ENCODE data around the gene CASP4. TPM values are rescaled to one million over a fixed set of nuclear protein-coding genes. Genes with fewer than 3 reads are reported as not detected.
"Not testable (repeated sequence)": the region's sequence is repeated elsewhere in the genome, so short reads cannot be mapped to it uniquely, and the experiment has no call there.

The CASP4 gene
- total RNA-seq, 4 donors from 2014 or later: 21.3 to 107 (median 23.2) TPM

DNA sequence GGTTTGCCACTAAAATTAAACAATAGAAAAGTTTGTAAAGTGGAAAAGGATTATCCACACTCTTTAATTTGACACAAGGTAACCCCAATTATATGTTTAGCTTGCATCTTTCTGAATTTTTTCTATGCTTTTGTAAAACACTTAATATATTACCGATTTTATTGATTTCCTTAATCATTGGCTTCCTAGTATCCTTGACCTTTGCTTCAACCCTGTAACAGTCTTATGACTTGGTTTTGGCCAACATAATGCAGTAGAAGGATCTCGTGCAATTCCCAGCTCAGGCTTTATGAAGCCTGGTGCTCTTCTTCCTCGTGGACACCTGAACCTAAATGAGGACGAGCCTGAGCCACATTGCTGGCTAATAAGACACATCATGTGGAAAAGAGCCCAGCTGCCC is 23.6 kb upstream of the CASP4 start:
- no peak for DNase-seq (ENCODE audit: extremely low spot score)
- Histone ChIP-seq H3K4me1 (no peaks in the 10 kb centered on the region), H3K4me3 (no peak overlapping the region), H3K27ac (replicated peaks in 1 of 4) (no peak overlapping the region), H3K27me3 (no peaks in the 10 kb centered on the region), H3K9me3 (peaks cover 0 to 9% (median 0%) of the 10 kb centered on the region in 4 donors), H3K36me3 (no peaks in the 10 kb centered on the region)
- 94% methylated on average over 4 of the region's 4 CpGs for WGBS
- intact Hi-C loops (cut with DNase I): no loop called here
- no peak for TF ChIP-seq EP300 (IDR thresholded peaks at IDR 0.05)
- TF ChIP-seq POLR2AphosphoS5 (IDR thresholded peaks at IDR 0.05): no peak
- no peak for TF ChIP-seq POLR2A (IDR thresholded peaks at IDR 0.05; ENCODE audit: low read depth)
- TF ChIP-seq, protein P1, sequence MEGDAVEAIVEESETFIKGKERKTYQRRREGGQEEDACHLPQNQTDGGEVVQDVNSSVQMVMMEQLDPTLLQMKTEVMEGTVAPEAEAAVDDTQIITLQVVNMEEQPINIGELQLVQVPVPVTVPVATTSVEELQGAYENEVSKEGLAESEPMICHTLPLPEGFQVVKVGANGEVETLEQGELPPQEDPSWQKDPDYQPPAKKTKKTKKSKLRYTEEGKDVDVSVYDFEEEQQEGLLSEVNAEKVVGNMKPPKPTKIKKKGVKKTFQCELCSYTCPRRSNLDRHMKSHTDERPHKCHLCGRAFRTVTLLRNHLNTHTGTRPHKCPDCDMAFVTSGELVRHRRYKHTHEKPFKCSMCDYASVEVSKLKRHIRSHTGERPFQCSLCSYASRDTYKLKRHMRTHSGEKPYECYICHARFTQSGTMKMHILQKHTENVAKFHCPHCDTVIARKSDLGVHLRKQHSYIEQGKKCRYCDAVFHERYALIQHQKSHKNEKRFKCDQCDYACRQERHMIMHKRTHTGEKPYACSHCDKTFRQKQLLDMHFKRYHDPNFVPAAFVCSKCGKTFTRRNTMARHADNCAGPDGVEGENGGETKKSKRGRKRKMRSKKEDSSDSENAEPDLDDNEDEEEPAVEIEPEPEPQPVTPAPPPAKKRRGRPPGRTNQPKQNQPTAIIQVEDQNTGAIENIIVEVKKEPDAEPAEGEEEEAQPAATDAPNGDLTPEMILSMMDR (IDR thresholded peaks at IDR 0.05): no peak

DNA sequence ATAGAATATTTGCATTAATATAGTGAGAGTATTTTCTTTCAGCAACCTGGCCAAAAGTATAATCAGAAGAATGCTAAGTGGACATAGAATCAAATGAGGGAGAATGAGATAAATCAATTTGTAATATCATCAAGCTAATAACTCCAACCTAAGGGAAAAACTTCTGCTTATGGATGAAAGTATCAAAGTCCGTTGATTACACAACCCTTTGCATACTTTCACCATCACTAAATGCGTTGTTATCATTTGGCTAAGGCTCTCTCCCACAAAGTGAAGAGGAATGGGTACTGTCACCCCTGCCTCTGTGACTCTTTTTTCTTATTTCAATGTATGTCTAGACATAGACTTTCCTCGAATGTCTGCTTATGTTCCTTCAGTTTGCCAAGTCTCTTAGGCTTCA is 16.4 kb upstream of the CASP4 start:
- Histone ChIP-seq H3K27ac (replicated peaks in 1 of 4) (no peak overlapping the region), H3K36me3 (no peaks in the 10 kb centered on the region), H3K4me1 (no peaks in the 10 kb centered on the region), H3K27me3 (no peaks in the 10 kb centered on the region), H3K9me3 (peaks cover 0 to 9% (median 0%) of the 10 kb centered on the region in 4 donors), H3K4me3 (no peak overlapping the region)
- intact Hi-C loops (cut with DNase I): no loop called here
- no peak for DNase-seq (ENCODE audit: extremely low spot score)
- 89% methylated on average over 3 of the region's 3 CpGs for WGBS
- TF ChIP-seq POLR2A (IDR thresholded peaks at IDR 0.05; ENCODE audit: low read depth) (no peak), POLR2AphosphoS5 (IDR thresholded peaks at IDR 0.05) (no peak), EP300 (IDR thresholded peaks at IDR 0.05) (no peak)
- TF ChIP-seq, protein P1 (IDR thresholded peaks at IDR 0.05): no peak

DNA sequence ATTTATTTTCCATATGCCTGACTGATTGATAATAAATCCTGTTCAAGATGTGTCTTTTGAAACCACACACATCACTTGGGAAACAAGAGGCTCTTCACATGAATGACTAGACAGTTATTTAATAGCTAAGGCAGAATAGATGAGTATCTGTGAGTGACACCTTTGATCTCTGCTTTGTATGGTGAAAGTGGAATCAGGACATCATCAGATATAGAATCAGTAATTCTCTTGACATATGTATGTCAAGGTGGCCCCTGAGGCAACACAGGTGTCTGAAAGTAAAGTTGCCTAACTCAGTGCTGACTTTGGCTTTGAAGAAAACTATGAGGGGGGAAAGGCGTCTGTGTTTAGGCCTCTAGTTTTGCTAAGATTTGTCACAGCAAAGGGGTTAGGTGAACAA is 11.5 kb upstream of the CASP4 start:
- H3K4me3 ChIP-seq: no peak overlapping the region
- H3K36me3 ChIP-seq: no peaks in the 10 kb centered on the region
- no peak for DNase-seq (ENCODE audit: extremely low spot score)
- 89% methylated on average over 1 of the region's 1 CpG for WGBS
- H3K27me3 ChIP-seq: no peaks in the 10 kb centered on the region
- H3K27ac ChIP-seq (replicated peaks in 1 of 4): no peak overlapping the region
- TF ChIP-seq POLR2A (IDR thresholded peaks at IDR 0.05; ENCODE audit: low read depth) (no peak), POLR2AphosphoS5 (IDR thresholded peaks at IDR 0.05) (no peak), EP300 (IDR thresholded peaks at IDR 0.05) (no peak)
- TF ChIP-seq, protein P1 (IDR thresholded peaks at IDR 0.05): no peak
- intact Hi-C loops (cut with DNase I): no loop called here
- no peaks in the 10 kb centered on the region for H3K4me1 ChIP-seq
- no peaks in the 10 kb centered on the region for H3K9me3 ChIP-seq

DNA sequence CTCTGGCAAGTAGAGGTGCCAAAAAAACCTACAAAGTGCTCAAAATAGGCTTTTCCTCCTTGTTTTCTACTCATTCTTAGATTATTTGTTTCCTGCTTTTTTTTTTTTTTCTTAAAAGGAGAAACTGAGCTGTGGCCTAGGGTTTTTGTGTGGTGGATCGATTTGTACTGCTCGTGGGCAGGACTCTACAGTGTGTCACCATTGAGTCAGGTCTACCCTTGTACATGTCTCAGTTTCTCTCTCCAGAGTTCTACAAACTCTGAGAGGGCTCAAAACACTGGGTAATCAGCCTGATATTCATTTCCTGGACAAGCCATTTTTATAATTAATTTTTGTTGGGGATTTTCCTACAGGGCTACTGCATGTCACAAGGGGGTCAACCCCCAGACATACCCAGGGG is 5.2 kb upstream of the CASP4 start:
- TF ChIP-seq EP300 (IDR thresholded peaks at IDR 0.05) (no peak), POLR2A (IDR thresholded peaks at IDR 0.05; ENCODE audit: low read depth) (no peak), POLR2AphosphoS5 (IDR thresholded peaks at IDR 0.05) (no peak)
- TF ChIP-seq, protein P1 (IDR thresholded peaks at IDR 0.05): no peak
- H3K9me3 ChIP-seq: peaks cover 0 to 11% (median 0%) of the 10 kb centered on the region in 4 donors
- DNase-seq (ENCODE audit: extremely low spot score): no peak
- no peak overlapping the region for H3K4me3 ChIP-seq
- H3K27ac ChIP-seq (replicated peaks in 1 of 4): no peak overlapping the region
- H3K27me3 ChIP-seq: no peaks in the 10 kb centered on the region
- H3K4me1 ChIP-seq: peaks cover 0 to 9% (median 7%) of the 10 kb centered on the region in 4 donors
- intact Hi-C loops (cut with DNase I): no loop called here
- H3K36me3 ChIP-seq: no peaks in the 10 kb centered on the region
- WGBS: 85% methylated on average over 2 of the region's 2 CpGs

DNA sequence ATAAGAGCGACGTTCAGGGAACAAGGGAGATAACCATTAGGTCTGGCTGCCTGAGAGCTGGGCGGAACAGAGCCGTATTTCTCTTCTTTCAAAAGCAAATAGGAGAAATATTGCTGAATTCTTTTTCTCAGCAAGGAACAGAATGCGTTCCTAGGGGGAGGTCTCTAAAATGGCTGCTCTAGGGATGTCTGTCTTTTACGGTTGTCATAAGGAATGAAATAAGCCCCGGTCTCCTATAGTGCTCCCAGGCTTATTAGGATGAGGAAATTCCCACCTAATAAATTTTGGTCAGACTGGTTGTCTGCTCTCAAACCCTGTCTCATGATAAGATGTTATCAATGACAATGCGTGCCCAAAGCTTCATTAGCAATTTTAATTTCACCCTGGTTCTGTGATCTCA is 4.5 kb upstream of the CASP4 start:
- intact Hi-C loops (cut with DNase I); H3K27me3 ChIP-seq; H3K36me3 ChIP-seq; H3K27ac ChIP-seq (replicated peaks in 1 of 4); H3K4me3 ChIP-seq; DNase-seq (ENCODE audit: extremely low spot score); H3K4me1 ChIP-seq: not testable (repeated sequence)
- H3K9me3 ChIP-seq: peaks cover 0 to 11% (median 0%) of the 10 kb centered on the region in 4 donors
- WGBS: 94% methylated on average over 8 of the region's 8 CpGs

All from esophagus muscularis mucosa (tissue), 4 donors.